K562 (cell line): ENCODE measurements around the gene LY6G6F. TPM values are rescaled to one million over a fixed set of nuclear protein-coding genes. Genes with fewer than 3 reads are reported as not detected.

Experiments used
- MED1 ChIP-seq: sonication (generic); formaldehyde crosslinking; IDR thresholded peaks from 2 replicates; pipeline ENCODE4 v1.8.1; 2023; ENCODE audit warnings: missing genetic modification reagents, borderline replicate concordance
- polyA plus RNA-seq, 8 experiments: library from polyadenylated mRNA; depleted of rRNA in 4 of 8; stranded (reverse) in 5 of 8; unstranded in 3 of 8; fragments of >200 nt; fragmentation: Nextera tagmentation in 2 of 8; fragmentation: Illumina TruSeq in 1 of 8; extraction: Ambion mirVana in 2 of 8; extraction: Trizol in 1 of 8; gene quantifications; 2 replicates each; pipeline versions ENCODE4 v1.2.1 to v1.2.3, GENCODE V29; 2011 to 2014; ENCODE audit warnings: inconsistent platforms in 1 of 8, missing spikeins in 1 of 8
- total RNA-seq, 7 experiments: library from RNA; depleted of rRNA in 6 of 7; stranded (reverse); fragments of >200 nt in 6 of 7; fragmentation: Illumina TruSeq in 2 of 7; extraction: Trizol in 2 of 7; gene quantifications; 2 replicates each; pipeline versions ENCODE4 v1.2.1 to v1.2.3, GENCODE V29; 2011 to 2021; ENCODE audit warnings: low replicate concordance in 1 of 7
- TF ChIP-seq, protein P1 (sequence below): fragments of 450-650 bp; IDR thresholded peaks from 2 replicates; pipeline ENCODE4 v1.6.1; 2016; ENCODE audit warnings: mild to moderate bottlenecking, moderate library complexity
- TF ChIP-seq, protein P2 (sequence below), 3 experiments: fragments of 200-800 bp in 1 of 3; sonication (Bioruptor generic) in 1 of 3; sonication (generic) in 1 of 3; formaldehyde crosslinking in 1 of 3; IDR thresholded peaks; 2 replicates each; pipeline versions ENCODE4 v1.6.1 to v1.8.0; 2016 to 2022; ENCODE audit warnings: mild to moderate bottlenecking in 2 of 3, missing compliant biosample characterization in 2 of 3, missing genetic modification characterization in 2 of 3, missing genetic modification reagents in 1 of 3
- TF ChIP-seq, protein P3 (sequence below): sonication (generic); formaldehyde crosslinking; IDR thresholded peaks from 2 replicates; pipeline ENCODE4 v1.8.0; 2023; ENCODE audit warnings: mild to moderate bottlenecking, missing genetic modification reagents
- TF ChIP-seq, protein P4 (sequence below): fragments of 450-650 bp; IDR thresholded peaks from 2 replicates; pipeline ENCODE4 v1.6.1; 2016; ENCODE audit warnings: borderline replicate concordance
- TF ChIP-seq, protein P5 (sequence below): fragments of 450-650 bp; conservative IDR thresholded peaks from 2 replicates; pipeline ENCODE4 v1.6.1; 2016; ENCODE audit warnings: missing genetic modification characterization, low read depth, mild to moderate bottlenecking, missing compliant biosample characterization, moderate library complexity

LY6G6F gene
- total and polyA plus RNA-seq, 9 of the 15 experiments (the other 6 are each of a cell fraction or from before 2014, with no cell fraction given) = 0.14 to 0.50 (median 0.28) TPM; not detected in 2

DNA sequence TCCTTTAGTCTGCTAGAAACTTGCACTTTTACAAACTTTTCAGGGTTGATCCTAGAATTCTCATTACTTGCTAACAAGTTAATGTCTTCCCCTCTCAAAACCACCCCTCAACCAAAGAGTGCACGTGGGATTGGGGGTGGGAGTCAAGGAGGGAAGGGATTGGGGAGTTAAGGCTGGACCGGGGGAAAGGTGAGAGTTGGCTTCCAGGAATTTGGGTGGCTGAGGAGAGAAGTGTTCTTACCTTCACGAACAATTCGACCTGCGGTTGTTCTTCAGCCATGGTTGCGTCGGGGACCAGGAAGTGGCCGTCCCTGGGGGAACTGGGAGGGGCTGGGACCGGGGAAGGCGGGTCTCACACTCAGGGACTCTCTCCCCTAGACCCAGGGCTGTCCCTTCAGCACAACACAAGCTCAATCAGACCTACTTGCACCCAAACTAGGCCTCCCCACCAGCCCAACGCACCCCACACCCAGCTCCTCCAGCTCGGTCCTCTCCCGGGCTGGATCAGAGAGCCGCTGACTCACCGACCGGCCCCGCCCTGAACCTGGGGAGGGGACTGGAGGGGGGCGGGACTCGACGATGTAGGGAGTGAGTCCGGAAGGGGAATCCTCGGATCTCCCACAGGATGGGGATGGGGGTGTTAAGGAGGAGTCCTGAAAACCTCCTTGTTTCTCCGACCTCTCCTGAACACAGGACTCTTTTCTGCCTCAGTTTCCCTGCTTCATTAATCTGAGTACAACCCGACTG, 29.5 kb downstream of the LY6G6F start, which contains the start of gene CLIC1 (continued):
- TF ChIP-seq, protein P1, sequence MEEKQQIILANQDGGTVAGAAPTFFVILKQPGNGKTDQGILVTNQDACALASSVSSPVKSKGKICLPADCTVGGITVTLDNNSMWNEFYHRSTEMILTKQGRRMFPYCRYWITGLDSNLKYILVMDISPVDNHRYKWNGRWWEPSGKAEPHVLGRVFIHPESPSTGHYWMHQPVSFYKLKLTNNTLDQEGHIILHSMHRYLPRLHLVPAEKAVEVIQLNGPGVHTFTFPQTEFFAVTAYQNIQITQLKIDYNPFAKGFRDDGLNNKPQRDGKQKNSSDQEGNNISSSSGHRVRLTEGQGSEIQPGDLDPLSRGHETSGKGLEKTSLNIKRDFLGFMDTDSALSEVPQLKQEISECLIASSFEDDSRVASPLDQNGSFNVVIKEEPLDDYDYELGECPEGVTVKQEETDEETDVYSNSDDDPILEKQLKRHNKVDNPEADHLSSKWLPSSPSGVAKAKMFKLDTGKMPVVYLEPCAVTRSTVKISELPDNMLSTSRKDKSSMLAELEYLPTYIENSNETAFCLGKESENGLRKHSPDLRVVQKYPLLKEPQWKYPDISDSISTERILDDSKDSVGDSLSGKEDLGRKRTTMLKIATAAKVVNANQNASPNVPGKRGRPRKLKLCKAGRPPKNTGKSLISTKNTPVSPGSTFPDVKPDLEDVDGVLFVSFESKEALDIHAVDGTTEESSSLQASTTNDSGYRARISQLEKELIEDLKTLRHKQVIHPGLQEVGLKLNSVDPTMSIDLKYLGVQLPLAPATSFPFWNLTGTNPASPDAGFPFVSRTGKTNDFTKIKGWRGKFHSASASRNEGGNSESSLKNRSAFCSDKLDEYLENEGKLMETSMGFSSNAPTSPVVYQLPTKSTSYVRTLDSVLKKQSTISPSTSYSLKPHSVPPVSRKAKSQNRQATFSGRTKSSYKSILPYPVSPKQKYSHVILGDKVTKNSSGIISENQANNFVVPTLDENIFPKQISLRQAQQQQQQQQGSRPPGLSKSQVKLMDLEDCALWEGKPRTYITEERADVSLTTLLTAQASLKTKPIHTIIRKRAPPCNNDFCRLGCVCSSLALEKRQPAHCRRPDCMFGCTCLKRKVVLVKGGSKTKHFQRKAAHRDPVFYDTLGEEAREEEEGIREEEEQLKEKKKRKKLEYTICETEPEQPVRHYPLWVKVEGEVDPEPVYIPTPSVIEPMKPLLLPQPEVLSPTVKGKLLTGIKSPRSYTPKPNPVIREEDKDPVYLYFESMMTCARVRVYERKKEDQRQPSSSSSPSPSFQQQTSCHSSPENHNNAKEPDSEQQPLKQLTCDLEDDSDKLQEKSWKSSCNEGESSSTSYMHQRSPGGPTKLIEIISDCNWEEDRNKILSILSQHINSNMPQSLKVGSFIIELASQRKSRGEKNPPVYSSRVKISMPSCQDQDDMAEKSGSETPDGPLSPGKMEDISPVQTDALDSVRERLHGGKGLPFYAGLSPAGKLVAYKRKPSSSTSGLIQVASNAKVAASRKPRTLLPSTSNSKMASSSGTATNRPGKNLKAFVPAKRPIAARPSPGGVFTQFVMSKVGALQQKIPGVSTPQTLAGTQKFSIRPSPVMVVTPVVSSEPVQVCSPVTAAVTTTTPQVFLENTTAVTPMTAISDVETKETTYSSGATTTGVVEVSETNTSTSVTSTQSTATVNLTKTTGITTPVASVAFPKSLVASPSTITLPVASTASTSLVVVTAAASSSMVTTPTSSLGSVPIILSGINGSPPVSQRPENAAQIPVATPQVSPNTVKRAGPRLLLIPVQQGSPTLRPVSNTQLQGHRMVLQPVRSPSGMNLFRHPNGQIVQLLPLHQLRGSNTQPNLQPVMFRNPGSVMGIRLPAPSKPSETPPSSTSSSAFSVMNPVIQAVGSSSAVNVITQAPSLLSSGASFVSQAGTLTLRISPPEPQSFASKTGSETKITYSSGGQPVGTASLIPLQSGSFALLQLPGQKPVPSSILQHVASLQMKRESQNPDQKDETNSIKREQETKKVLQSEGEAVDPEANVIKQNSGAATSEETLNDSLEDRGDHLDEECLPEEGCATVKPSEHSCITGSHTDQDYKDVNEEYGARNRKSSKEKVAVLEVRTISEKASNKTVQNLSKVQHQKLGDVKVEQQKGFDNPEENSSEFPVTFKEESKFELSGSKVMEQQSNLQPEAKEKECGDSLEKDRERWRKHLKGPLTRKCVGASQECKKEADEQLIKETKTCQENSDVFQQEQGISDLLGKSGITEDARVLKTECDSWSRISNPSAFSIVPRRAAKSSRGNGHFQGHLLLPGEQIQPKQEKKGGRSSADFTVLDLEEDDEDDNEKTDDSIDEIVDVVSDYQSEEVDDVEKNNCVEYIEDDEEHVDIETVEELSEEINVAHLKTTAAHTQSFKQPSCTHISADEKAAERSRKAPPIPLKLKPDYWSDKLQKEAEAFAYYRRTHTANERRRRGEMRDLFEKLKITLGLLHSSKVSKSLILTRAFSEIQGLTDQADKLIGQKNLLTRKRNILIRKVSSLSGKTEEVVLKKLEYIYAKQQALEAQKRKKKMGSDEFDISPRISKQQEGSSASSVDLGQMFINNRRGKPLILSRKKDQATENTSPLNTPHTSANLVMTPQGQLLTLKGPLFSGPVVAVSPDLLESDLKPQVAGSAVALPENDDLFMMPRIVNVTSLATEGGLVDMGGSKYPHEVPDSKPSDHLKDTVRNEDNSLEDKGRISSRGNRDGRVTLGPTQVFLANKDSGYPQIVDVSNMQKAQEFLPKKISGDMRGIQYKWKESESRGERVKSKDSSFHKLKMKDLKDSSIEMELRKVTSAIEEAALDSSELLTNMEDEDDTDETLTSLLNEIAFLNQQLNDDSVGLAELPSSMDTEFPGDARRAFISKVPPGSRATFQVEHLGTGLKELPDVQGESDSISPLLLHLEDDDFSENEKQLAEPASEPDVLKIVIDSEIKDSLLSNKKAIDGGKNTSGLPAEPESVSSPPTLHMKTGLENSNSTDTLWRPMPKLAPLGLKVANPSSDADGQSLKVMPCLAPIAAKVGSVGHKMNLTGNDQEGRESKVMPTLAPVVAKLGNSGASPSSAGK = no peak
- TF ChIP-seq, protein P2, sequence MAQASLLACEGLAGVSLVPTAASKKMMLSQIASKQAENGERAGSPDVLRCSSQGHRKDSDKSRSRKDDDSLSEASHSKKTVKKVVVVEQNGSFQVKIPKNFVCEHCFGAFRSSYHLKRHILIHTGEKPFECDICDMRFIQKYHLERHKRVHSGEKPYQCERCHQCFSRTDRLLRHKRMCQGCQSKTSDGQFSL (CRISPR knock-in tag; IDR thresholded peaks at IDR 0.05) = no peak
- TF ChIP-seq, protein P2 (tag; IDR thresholded peaks at IDR 0.05) = peak in 1 of 2 experiments; percentile 76; a peak in 2 of 4 replicates
- TF ChIP-seq MED1 (CRISPR knock-in tag) = no peak
- TF ChIP-seq, protein P3, sequence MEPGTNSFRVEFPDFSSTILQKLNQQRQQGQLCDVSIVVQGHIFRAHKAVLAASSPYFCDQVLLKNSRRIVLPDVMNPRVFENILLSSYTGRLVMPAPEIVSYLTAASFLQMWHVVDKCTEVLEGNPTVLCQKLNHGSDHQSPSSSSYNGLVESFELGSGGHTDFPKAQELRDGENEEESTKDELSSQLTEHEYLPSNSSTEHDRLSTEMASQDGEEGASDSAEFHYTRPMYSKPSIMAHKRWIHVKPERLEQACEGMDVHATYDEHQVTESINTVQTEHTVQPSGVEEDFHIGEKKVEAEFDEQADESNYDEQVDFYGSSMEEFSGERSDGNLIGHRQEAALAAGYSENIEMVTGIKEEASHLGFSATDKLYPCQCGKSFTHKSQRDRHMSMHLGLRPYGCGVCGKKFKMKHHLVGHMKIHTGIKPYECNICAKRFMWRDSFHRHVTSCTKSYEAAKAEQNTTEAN (CRISPR knock-in tag) = peak; percentile 94; the same call in 1 of the 2 replicates
- TF ChIP-seq, protein P4, sequence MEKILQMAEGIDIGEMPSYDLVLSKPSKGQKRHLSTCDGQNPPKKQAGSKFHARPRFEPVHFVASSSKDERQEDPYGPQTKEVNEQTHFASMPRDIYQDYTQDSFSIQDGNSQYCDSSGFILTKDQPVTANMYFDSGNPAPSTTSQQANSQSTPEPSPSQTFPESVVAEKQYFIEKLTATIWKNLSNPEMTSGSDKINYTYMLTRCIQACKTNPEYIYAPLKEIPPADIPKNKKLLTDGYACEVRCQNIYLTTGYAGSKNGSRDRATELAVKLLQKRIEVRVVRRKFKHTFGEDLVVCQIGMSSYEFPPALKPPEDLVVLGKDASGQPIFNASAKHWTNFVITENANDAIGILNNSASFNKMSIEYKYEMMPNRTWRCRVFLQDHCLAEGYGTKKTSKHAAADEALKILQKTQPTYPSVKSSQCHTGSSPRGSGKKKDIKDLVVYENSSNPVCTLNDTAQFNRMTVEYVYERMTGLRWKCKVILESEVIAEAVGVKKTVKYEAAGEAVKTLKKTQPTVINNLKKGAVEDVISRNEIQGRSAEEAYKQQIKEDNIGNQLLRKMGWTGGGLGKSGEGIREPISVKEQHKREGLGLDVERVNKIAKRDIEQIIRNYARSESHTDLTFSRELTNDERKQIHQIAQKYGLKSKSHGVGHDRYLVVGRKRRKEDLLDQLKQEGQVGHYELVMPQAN = peak; percentile 93
- TF ChIP-seq, protein P5, sequence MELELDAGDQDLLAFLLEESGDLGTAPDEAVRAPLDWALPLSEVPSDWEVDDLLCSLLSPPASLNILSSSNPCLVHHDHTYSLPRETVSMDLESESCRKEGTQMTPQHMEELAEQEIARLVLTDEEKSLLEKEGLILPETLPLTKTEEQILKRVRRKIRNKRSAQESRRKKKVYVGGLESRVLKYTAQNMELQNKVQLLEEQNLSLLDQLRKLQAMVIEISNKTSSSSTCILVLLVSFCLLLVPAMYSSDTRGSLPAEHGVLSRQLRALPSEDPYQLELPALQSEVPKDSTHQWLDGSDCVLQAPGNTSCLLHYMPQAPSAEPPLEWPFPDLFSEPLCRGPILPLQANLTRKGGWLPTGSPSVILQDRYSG (tag) = peak; percentile 43; the same call in 1 of the 2 replicates
